Endothelial cell of umbilical vein (primary cell): ENCODE data around the gene PRR18.

Source experiments
- EZH2 ChIP-seq: IDR thresholded peaks from 2 replicates; pipeline ENCODE4 v1.6.1; 2012; ENCODE audit warnings: borderline replicate concordance, low read depth, mild to moderate bottlenecking, moderate library complexity, low read length, inconsistent platforms; ENCODE audit not compliant: severe bottlenecking
- JUN ChIP-seq: IDR thresholded peaks from 2 replicates; pipeline ENCODE4 v1.6.1; 2011; ENCODE audit warnings: borderline replicate concordance, low read depth; ENCODE audit not compliant: insufficient read length, insufficient read depth
- MAX ChIP-seq: IDR thresholded peaks from 2 replicates; pipeline ENCODE4 v1.6.1; 2011; ENCODE audit not compliant: insufficient read depth, insufficient read length
- MYC ChIP-seq: IDR thresholded peaks from one replicate; pipeline ENCODE4 v1.6.1; 2011; ENCODE audit warnings: mild to moderate bottlenecking, low read depth, low read length
- POLR2A ChIP-seq: IDR thresholded peaks from 2 replicates; pipeline ENCODE4 v1.6.1; 2012; ENCODE audit warnings: low read depth, mild to moderate bottlenecking, control low read depth, low read length
- POLR2AphosphoS5 ChIP-seq: IDR thresholded peaks from 2 replicates; pipeline ENCODE4 v1.6.1; 2012; ENCODE audit warnings: low read depth, mild to moderate bottlenecking, control low read depth, low read length, moderate library complexity; ENCODE audit not compliant: insufficient read depth
- TF ChIP-seq, protein P1 (sequence below), 2 donors: IDR thresholded peaks; 1 replicate in 1 of 2; 2 replicates in 1 of 2; pipeline ENCODE4 v1.5.1; 2011; ENCODE audit warnings: low read length in 2 of 2, mild to moderate bottlenecking in 2 of 2, moderate library complexity in 2 of 2, control low read depth in 1 of 2, inconsistent platforms in 1 of 2, low read depth in 1 of 2; ENCODE audit not compliant: insufficient read depth in 1 of 2; ENCODE audit errors: extremely low read depth in 1 of 2

DNA sequence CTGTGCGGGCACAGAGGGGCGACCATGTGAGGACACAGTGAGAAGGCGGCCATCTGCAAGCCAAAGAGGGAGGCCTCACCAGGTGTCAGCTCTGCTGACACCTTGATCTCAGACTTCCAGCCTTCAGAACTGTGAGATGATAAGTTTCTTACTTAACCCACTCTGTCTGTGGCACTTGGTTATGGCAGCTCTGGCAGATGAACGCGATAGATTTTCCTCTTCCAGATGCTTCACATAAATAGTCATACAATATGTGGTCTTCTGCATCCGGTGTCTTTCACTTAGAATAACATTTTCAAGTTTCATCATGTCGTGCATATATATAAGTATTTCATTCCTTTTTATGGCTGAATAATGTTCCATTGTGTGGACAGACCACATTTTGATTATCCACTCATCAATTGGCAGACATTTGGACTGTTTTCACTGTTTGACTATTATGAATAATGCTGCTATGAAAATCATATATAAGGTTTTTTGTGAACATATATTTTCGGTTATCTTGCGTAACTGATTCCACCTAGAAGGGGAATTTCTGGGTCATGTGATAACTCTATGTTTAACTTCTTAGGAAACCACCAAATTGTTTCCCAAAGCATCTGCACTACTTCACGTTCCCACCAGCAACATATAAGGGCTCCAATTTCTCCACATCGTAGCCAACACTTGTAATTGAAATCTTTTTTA lies 30.2 kb downstream of the PRR18 start:
- TF ChIP-seq, protein P1, sequence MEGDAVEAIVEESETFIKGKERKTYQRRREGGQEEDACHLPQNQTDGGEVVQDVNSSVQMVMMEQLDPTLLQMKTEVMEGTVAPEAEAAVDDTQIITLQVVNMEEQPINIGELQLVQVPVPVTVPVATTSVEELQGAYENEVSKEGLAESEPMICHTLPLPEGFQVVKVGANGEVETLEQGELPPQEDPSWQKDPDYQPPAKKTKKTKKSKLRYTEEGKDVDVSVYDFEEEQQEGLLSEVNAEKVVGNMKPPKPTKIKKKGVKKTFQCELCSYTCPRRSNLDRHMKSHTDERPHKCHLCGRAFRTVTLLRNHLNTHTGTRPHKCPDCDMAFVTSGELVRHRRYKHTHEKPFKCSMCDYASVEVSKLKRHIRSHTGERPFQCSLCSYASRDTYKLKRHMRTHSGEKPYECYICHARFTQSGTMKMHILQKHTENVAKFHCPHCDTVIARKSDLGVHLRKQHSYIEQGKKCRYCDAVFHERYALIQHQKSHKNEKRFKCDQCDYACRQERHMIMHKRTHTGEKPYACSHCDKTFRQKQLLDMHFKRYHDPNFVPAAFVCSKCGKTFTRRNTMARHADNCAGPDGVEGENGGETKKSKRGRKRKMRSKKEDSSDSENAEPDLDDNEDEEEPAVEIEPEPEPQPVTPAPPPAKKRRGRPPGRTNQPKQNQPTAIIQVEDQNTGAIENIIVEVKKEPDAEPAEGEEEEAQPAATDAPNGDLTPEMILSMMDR (IDR thresholded peaks at IDR 0.05; ENCODE audit: extremely low read depth in 1 of 2, insufficient read depth in 1 of 2, low read depth in 1 of 2, low read length in 2 of 2) = no peak
- TF ChIP-seq MAX (no peak), POLR2A (no peak), MYC (no peak), POLR2AphosphoS5 (no peak), EZH2 (no peak), JUN (no peak)
